Upper lobe of left lung (tissue), 6 donors: ENCODE measurements around the gene C7orf57. TPM values are rescaled to one million over a fixed set of nuclear protein-coding genes. Genes with fewer than 3 reads are reported as not detected.

ENCODE experiments used
- ATAC-seq, 2 donors: fragments of 200-7000 bp; cut with Tn5 transposase; one replicate each; pipeline ENCODE4 v1.9.1; 2022; ENCODE audit warnings: mild to moderate bottlenecking in 2 of 2, moderate library complexity in 2 of 2; ENCODE audit not compliant: low FRiP score in 2 of 2
- DNase-seq, 2 donors: peaks; one replicate each; pipeline ENCODE4 v3.0.0-alpha.2; 2019 to 2020
- H3K27ac ChIP-seq, 4 donors: fragments of 200-600 bp; sonication (generic); one replicate each; pipeline ENCODE4 v1.5.1; 2016 to 2019
- H3K27me3 ChIP-seq, 4 donors: fragments of 200-600 bp; sonication (generic); one replicate each; pipeline ENCODE4 v1.5.1; 2017 to 2019
- H3K36me3 ChIP-seq, 4 donors: fragments of 200-600 bp; sonication (generic); one replicate each; pipeline ENCODE4 v1.5.1; 2016 to 2019
- H3K4me1 ChIP-seq, 4 donors: fragments of 200-600 bp; sonication (generic); one replicate each; pipeline ENCODE4 v1.5.1; 2018 to 2019
- H3K4me3 ChIP-seq, 4 donors: fragments of 200-600 bp; sonication (generic); one replicate each; pipeline ENCODE4 v1.5.1; 2017 to 2019; ENCODE audit warnings: mild to moderate bottlenecking in 2 of 4, moderate library complexity in 1 of 4
- H3K9me3 ChIP-seq, 4 donors: fragments of 200-600 bp; sonication (generic); one replicate each; pipeline ENCODE4 v1.5.1; 2018 to 2019
- CTCF ChIP-seq, 6 experiments: fragments of 450-650 bp in 4 of 6; fragments of 200-600 bp in 2 of 6; sonication (generic) in 2 of 6; IDR thresholded peaks; one replicate each; pipeline ENCODE4 v1.5.1; 2016 to 2019; ENCODE audit warnings: antibody characterized with exemption in 6 of 6
- EP300 ChIP-seq, 4 donors: sonication (generic); formaldehyde crosslinking; IDR thresholded peaks; one replicate each; pipeline ENCODE4 v1.5.1; 2017; ENCODE audit warnings: antibody characterized with exemption in 4 of 4, control low read depth in 2 of 4
- POLR2A ChIP-seq, 4 donors: fragments of 450-650 bp; IDR thresholded peaks; one replicate each; pipeline ENCODE4 v1.5.1; 2016 to 2017; ENCODE audit warnings: antibody characterized with exemption in 4 of 4, mild to moderate bottlenecking in 2 of 4
- POLR2AphosphoS5 ChIP-seq, 2 donors: sonication (generic); formaldehyde crosslinking; IDR thresholded peaks; one replicate each; pipeline ENCODE4 v1.5.1; 2017; ENCODE audit warnings: antibody characterized with exemption in 2 of 2
- WGBS, 2 donors: methylation state at CpG; one replicate each; pipeline ENCODE4 v1.1.5; 2017 to 2018; 5-methylcytosine and 5-hydroxymethylcytosine counted together
- total RNA-seq, 6 donors: library from RNA; depleted of rRNA in 4 of 6; stranded (reverse); fragments of >200 nt in 4 of 6; gene quantifications; one replicate each; pipeline versions ENCODE4 v1.1.0 to v1.2.1, GENCODE V29; 2016 to 2021
- donor health status: DM: no; HTN: no; CAD: no; lungs with moderate emphysema.
- donor health status: DM: no; HTN: yes; CAD: no; lungs with severe emphysema.

Gene C7orf57
- total RNA-seq, 6 donors from 2014 or later = 0.29 to 15.5 (median 1.9) TPM

- H3K27me3 ChIP-seq = no peaks in the 10 kb centered on the region
- TF ChIP-seq POLR2AphosphoS5 (IDR thresholded peaks at IDR 0.05) = no peak
- no peak for TF ChIP-seq POLR2A (IDR thresholded peaks at IDR 0.05)
- no peak for TF ChIP-seq EP300 (IDR thresholded peaks at IDR 0.05)
- DNase-seq = no peak
- H3K4me1 ChIP-seq = no peaks in the 10 kb centered on the region
- H3K27ac ChIP-seq = no peak overlapping the region
- no peak overlapping the region for H3K4me3 ChIP-seq
- ATAC-seq = no peak
- 34 to 59% methylated on average over 3 of the region's 3 CpGs for WGBS, 2 donors
- H3K9me3 ChIP-seq = no peaks in the 10 kb centered on the region
- H3K36me3 ChIP-seq = no peaks in the 10 kb centered on the region
Observed at GRCh38 chr7:48042216-48042615, 6.9 kb downstream of the C7orf57 start.

- H3K9me3 ChIP-seq = no peaks in the 10 kb centered on the region
- H3K36me3 ChIP-seq = no peaks in the 10 kb centered on the region
- DNase-seq (no peak), ATAC-seq (no peak)
- H3K4me3 ChIP-seq = no peak overlapping the region
- H3K27ac ChIP-seq = no peak overlapping the region
- H3K27me3 ChIP-seq = no peaks in the 10 kb centered on the region
- H3K4me1 ChIP-seq = no peaks in the 10 kb centered on the region
- WGBS, 2 donors = 57 to 59% methylated on average over 3 of the region's 3 CpGs
- no peak for TF ChIP-seq CTCF (IDR thresholded peaks at IDR 0.05)
Observed at GRCh38 chr7:48042636-48043035, 7.3 kb downstream of the C7orf57 start.

GRCh38 chr7:48045195-48045765 is 9.9 kb downstream of the C7orf57 start:
- no peaks in the 10 kb centered on the region for H3K4me1 ChIP-seq
- H3K4me3 ChIP-seq = no peak overlapping the region
- no peak overlapping the region for H3K27ac ChIP-seq
- DNase-seq (peak in 1 of 2 donors; percentile 33), ATAC-seq (no peak)
- TF ChIP-seq POLR2A (IDR thresholded peaks at IDR 0.05) = no peak
- TF ChIP-seq POLR2AphosphoS5 (IDR thresholded peaks at IDR 0.05) = no peak
- TF ChIP-seq EP300 (IDR thresholded peaks at IDR 0.05) = no peak
- no peak for TF ChIP-seq CTCF (IDR thresholded peaks at IDR 0.05)
- WGBS, 2 donors = 76 to 78% methylated on average over 9 of the region's 9 CpGs
- H3K36me3 ChIP-seq = no peaks in the 10 kb centered on the region
- no peaks in the 10 kb centered on the region for H3K9me3 ChIP-seq
- no peaks in the 10 kb centered on the region for H3K27me3 ChIP-seq

GRCh38 chr7:48046458-48046857 is 11.1 kb downstream of the C7orf57 start:
- TF ChIP-seq POLR2A (IDR thresholded peaks at IDR 0.05) (no peak), CTCF (IDR thresholded peaks at IDR 0.05) (no peak), EP300 (IDR thresholded peaks at IDR 0.05) (no peak), POLR2AphosphoS5 (IDR thresholded peaks at IDR 0.05) (no peak)
- Histone ChIP-seq H3K36me3 (no peaks in the 10 kb centered on the region), H3K9me3 (no peaks in the 10 kb centered on the region), H3K4me3 (no peak overlapping the region), H3K27ac (no peak overlapping the region), H3K4me1 (no peaks in the 10 kb centered on the region), H3K27me3 (no peaks in the 10 kb centered on the region)
- DNase-seq (no peak), ATAC-seq (no peak)
- WGBS, 2 donors = 59 to 63% methylated on average over 14 of the region's 14 CpGs

- Histone ChIP-seq H3K4me1 (no peaks in the 10 kb centered on the region), H3K27me3 (no peaks in the 10 kb centered on the region), H3K27ac (no peak overlapping the region), H3K9me3 (no peaks in the 10 kb centered on the region), H3K4me3 (no peak overlapping the region), H3K36me3 (no peaks in the 10 kb centered on the region)
- WGBS, 2 donors = 96 to 98% methylated on average over 8 of the region's 8 CpGs
- TF ChIP-seq EP300 (IDR thresholded peaks at IDR 0.05) (no peak), POLR2AphosphoS5 (IDR thresholded peaks at IDR 0.05) (no peak), CTCF (IDR thresholded peaks at IDR 0.05) (no peak), POLR2A (IDR thresholded peaks at IDR 0.05) (no peak)
- no peak for ATAC-seq
- no peak for DNase-seq
Observed at GRCh38 chr7:48048113-48048512, 12.8 kb downstream of the C7orf57 start.
